GM19438 (cell line): ENCODE results near the gene ARHGAP26.

Experiments
- ATAC-seq: cut with Tn5 transposase; IDR thresholded peaks from one replicate; pipeline ENCODE4 v1.9.1; 2021; ENCODE audit warnings: low read depth; ENCODE audit not compliant: unreplicated experiment

Gene ARHGAP26

DNA sequence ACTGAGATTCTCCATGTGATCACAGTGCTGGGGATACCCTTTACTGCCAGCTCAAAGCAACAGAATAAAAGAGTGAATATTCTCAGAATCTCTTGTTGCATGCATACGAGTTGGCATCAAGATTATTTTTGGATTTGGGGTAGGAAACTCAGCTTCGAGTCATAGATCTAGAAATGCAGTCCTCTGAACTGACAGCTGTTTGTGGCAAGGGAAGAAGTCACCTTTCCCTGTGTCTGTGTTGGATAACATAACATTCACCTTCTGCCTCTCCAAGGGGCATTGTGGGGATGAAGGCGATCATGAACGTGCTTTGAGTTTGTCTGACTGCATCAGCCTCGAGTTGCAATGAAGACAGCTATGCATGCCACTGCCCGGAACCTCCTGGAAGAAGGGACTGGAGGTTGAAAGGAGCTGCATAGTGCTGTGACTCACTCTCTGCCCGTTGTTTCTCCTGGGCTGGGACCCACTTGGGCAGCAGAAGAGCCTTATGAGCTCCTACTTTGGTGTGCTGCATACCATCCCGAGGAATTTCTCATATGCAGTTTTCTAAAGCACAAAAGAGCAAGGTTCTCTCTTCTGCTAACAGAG lies 231.7 kb downstream of the ARHGAP26 start:
- no peak for ATAC-seq

DNA sequence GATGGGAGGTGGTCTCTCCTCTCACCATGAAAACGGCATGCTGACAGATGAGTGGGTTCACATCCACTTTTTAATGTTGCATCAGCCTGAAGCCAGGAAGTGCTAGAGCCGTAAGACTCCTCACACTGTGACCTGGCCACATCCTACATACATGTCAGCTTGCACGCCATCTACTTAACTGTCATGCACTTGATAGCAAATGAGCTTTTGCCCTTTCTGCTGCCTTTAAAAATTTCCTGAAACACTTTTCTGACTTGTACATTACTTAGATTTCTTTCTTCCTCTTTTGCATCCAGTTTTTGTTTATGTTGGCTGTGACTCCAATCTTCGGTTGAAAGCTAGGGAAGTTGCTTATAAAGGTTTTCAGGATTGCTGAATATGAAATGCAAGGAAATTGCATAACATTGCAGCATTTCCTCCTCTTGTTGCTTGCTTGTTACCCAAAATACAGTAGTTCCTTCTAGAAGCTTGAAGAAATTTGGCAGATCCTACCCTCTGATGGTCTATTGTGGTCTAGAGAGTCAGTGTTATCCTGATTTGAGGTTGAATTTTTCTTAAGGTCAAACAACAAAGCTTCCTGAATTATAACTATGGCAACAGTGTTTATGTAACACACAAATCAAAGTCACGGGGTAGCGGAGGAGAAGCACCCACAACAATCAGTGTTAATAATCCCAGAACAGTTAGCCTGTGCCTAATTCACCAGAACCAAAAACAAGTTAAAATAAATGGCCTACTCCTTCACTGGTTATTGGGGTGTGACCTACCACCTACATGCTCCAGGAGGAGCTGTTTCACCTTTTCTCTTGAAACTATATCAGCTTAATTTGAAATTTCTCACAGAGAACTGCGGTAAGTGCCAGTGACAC lies 232.5 kb downstream of the ARHGAP26 start:
- ATAC-seq: peak; percentile 74

- ATAC-seq: no peak
Observed at GRCh38 chr5:143003328-143003636, 233.1 kb downstream of the ARHGAP26 start.

DNA sequence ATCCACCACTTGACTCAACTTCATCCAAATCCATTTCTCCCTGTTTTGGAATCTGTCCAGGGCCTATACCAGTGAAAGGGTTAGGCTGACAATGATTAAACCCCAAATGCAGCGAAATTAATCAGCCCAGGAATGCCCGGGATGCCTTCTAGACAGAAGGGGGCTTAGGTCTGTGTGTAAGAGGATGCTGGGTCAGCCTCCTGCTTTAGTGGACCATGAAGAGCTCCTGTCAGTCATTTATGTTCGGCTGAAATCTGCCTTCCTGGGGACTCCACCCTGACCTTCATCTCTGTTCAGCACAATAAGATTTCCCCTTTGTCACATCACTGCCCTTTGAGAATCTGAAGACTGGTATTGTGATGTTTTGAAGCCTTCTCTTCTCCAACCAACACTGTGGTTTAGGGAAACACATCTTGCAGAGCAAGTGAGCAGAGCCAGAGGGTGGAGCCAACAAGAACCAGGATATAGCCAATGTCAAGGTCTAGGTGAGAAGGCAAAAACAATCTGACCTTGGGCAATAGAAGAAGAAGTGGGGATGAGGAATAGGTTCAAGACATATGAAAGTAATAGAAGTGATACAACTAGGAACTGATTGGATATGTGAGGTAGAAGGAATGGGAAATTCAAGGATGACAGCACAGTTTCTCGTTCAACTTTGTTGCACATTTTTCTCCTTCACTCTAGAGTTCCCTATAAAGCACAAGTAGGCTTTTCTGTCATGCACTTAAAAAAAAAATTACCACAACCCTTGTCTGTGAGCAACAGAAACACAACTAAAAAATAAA lies 234.4 kb downstream of the ARHGAP26 start:
- peak; percentile 49 for ATAC-seq

DNA sequence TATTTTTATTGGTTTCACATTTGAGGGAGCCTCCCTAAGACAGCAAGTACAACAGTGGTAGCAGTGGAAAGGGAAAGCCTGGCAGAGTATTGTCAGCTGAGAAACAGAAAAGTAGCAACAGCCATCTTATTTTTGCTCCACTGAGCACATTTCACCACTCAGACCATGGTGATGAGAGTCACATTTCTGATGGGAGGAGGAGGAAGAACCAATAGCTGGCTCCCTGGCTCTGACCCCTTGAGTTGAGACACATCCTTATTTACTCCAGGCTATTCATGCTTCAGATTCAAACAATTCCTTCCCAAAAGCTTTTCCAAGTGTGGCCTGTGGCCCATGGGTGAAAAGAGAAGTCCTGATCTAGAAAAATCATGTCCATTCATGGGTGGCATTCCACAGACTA lies 236.3 kb downstream of the ARHGAP26 start:
- no peak for ATAC-seq

- ATAC-seq: no peak
Observed at GRCh38 chr5:143008032-143008431, 237.9 kb downstream of the ARHGAP26 start.

DNA sequence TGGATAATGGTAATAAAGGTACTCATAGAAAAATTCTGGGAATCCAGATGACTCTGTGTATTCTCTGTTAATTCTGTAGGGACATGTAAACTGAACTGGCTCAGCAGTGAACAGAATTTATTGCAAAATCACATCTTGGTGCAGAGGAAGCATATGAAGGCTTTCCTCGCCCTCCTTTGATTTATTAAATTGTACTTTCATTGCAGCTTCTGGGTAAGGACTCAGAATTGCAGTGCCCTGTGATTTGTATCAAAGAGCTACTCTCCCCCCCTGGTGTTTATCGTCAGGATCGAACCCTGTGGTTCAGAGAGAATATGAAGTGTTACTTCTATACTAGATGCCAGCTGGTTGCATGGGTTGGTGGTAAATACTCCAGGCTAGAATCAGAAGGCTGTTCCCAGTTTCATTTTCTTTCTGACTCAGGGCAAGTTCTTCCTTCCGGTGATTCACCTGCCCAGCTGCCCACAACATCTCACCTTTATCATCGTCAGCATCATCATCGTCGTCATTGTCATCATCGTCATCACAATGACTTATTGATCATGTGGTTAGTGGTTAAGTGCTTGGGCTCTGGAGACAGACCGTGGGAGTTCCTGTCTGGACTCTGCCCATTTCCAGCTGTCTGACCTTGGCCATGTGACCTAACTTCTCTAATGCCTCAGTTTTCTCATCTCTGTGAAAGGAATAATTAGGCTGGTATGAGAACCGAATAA lies 238.8 kb downstream of the ARHGAP26 start:
- peak; percentile 63 for ATAC-seq

DNA sequence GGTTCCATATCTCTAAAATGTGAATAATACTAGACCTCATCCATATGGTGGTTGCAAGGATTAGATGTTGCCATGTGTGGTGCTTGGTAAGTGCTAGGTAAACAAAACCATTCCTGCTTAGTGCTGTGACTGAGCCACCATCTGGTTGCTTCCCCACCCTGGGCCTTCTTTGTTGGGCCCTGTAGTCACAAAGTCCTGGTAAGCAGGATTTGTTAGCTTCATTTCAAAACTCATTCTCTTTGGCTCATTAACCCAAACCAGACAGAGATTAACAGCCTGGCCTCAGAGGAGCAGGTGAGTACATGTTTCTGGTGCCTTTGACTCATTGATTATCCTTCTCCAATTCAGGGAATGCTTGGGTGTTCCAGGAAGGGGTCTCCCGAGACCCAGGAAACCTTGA lies 240.2 kb downstream of the ARHGAP26 start:
- ATAC-seq: no peak

DNA sequence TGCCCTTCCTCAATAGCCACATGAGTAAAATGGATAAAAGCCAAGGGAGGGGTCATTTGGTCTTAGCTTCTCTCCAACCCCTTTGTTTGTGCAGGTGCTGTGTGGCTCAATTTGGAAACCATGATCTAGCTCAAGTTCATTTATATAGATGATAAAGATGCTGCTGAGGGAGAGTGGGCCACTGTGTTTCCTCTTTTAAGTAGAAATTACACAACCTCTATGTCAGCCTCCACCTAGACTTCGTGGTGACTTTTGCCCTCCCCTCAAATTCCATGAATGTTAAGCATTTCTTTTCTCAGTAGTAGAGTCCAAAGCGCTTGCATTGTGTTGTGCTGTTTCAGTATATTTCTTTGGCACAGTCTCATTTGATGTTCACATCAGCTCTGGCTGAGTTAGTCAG lies 241.4 kb downstream of the ARHGAP26 start:
- ATAC-seq: no peak

GRCh38 chr5:143013176-143013891 lies 243.2 kb downstream of the ARHGAP26 start:
- ATAC-seq: no peak

- ATAC-seq: no peak
Observed at GRCh38 chr5:143014017-143014651, 244.0 kb downstream of the ARHGAP26 start.

DNA sequence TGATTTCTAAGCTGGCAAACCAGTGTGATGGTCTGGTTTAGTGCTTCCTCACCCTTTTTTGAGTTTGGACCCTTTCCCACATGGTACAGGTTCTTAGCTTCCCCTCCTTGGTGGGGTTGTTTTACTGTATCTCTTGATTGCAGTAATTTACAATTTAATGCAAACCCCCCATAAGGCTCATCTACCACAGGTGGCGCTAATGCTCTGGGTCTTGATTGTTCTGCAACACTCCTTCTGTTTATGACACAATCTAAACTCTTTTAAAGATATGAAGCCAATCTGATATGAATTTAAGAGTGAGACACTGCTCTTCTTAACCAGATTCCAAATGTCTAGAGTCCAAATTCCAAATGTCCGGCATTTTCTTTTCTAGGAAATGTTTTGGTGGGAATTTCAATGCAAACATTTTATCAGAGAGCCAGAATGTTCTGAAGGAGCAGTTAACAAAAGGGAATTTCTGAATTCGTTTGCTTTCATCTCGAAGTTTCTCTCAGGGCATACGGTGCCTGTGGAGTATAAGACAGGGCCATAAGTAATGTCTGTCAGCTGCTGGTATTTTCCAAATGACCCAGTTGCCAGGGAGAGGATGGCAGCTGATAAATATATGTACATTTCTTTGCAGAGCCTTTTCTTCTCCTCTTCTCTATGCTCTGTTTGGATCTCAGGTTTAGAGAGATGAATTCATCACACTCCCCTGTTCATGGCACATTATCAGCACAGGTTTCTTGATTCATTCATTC lies 246.8 kb downstream of the ARHGAP26 start:
- no peak for ATAC-seq

DNA sequence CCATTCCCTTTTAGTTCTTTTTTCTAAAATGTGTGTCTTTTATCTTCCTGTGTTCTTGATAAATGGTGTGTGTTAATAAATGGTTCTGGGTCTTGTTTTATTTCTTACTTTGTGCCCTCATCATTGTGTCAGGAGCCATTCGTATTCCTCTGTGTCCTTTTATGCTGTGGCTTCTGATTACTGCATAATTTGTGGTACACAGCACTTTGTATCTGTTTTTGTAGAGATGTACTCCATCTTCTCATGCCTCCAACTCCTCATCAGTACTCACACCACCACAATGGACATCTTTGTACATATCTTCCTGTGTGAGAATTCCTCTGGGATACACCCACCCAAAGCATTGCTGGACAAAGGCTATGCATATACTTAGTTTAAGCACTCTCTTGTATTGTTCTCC lies 247.4 kb downstream of the ARHGAP26 start:
- no peak for ATAC-seq

DNA sequence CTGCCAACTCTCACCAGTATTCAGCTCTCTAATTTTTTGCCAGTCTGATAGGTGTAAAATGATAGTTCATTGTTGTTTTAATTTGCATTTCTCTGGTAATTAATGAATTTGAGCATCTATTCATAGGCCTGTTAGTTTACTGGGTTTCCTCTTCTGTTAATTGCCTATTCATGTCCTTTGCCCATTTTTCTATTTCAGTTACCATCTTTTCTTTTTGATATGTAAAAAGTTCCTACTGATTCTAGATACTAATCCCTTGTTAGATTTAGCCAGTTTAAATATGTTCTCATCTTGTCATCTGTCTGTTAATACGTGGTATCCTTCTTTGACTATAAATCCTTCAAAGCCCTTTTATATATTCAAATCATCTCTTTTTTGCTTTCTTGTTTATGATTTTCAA lies 247.8 kb downstream of the ARHGAP26 start:
- no peak for ATAC-seq

DNA sequence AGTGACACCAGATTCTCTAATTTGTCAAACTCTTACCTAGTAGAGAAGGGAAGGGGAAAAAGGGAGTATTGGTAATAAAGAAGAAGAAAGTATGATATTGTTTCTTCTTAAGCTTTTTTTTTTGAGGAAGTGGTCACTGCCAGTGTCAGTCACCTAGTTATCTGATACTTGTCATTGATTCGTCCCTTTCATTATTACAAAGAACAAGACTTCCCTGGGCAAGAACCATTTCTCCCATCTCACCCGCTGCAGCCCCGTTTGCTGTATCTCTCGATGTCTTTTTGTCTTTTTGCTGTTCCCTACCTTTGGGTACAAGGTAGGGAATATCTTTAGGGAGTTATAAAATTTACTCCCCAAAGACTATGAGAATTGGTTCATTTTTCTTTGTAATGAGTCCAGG lies 249.0 kb downstream of the ARHGAP26 start:
- ATAC-seq: no peak

- peak; percentile 73 for ATAC-seq
Observed at GRCh38 chr5:143019614-143020515, 249.7 kb downstream of the ARHGAP26 start.

GRCh38 chr5:143021595-143021994 lies 251.4 kb downstream of the ARHGAP26 start:
- ATAC-seq: no peak

- peak; percentile 56 for ATAC-seq
Observed at GRCh38 chr5:143023411-143024096, 253.4 kb downstream of the ARHGAP26 start.
